Cardiac fibroblast (primary cell): ENCODE measurements around the gene HSF5.

ENCODE experiments used
- DNase-seq, 2 donors: peaks; one replicate each; pipeline versions ENCODE4 v3.0.0 to v3.0.0-alpha.2; 2010; ENCODE audit warnings: low read depth in 2 of 2
- H3K4me3 ChIP-seq, 2 donors: replicated peaks in 1 of 2; 1 replicate in 1 of 2; 2 replicates in 1 of 2; pipeline ENCODE4 v1.5.1; 2011; ENCODE audit warnings: low read depth in 2 of 2, low read length in 2 of 2, mild to moderate bottlenecking in 2 of 2, moderate library complexity in 1 of 2
- TF ChIP-seq, protein P1 (sequence below): IDR thresholded peaks from one replicate; pipeline ENCODE4 v1.5.1; 2011; ENCODE audit warnings: low read depth, mild to moderate bottlenecking, low read length, inconsistent platforms

Gene HSF5

GRCh38 chr17:58373003-58373402 is 115.2 kb downstream of the HSF5 start:
- TF ChIP-seq, protein P1, sequence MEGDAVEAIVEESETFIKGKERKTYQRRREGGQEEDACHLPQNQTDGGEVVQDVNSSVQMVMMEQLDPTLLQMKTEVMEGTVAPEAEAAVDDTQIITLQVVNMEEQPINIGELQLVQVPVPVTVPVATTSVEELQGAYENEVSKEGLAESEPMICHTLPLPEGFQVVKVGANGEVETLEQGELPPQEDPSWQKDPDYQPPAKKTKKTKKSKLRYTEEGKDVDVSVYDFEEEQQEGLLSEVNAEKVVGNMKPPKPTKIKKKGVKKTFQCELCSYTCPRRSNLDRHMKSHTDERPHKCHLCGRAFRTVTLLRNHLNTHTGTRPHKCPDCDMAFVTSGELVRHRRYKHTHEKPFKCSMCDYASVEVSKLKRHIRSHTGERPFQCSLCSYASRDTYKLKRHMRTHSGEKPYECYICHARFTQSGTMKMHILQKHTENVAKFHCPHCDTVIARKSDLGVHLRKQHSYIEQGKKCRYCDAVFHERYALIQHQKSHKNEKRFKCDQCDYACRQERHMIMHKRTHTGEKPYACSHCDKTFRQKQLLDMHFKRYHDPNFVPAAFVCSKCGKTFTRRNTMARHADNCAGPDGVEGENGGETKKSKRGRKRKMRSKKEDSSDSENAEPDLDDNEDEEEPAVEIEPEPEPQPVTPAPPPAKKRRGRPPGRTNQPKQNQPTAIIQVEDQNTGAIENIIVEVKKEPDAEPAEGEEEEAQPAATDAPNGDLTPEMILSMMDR, result no peak
- H3K4me3 ChIP-seq, result no peak overlapping the region
- no peak for DNase-seq

- H3K4me3 ChIP-seq, result no peak overlapping the region
- no peak for DNase-seq
- TF ChIP-seq, protein P1, result no peak
These were observed 116.8 kb downstream of the HSF5 start for GRCh38 chr17:58371300-58371950.

- TF ChIP-seq, protein P1, result no peak
- no peak overlapping the region for H3K4me3 ChIP-seq
- DNase-seq, result no peak
These were observed 117.5 kb downstream of the HSF5 start for GRCh38 chr17:58370716-58371115.

DNA sequence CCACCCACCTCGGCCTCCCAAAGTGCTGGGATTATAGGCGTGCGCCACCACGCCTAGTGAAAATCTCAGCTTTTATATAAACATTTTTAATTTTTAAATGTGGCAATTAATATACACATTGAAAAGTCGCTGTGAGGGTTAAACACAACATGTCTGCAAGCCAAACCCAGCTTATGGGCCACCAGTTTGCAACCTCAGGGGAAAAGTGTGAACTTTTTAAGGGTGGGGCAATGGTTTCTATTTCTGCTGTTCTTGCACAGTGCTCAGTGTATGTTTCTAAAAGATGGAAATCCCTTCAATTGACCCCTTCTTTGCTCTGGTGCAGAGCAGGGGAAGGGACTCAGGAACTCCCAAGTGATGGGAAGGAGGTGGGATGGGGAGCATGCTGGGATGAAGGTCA is 117.9 kb downstream of the HSF5 start:
- TF ChIP-seq, protein P1, result no peak
- no peak for DNase-seq
- H3K4me3 ChIP-seq, result no peak overlapping the region
